H9 (cell line): Measurements from ENCODE around the gene NMUR2. TPM values are rescaled to one million over a fixed set of nuclear protein-coding genes. Genes with fewer than 3 reads are reported as not detected.

ENCODE experiments used
- DNase-seq: peaks from one replicate; pipeline ENCODE4 v3.0.0-alpha.2; 2017
- H2AFZ ChIP-seq: one replicate; pipeline ENCODE4 v1.6.1; 2013; ENCODE audit warnings: mild to moderate bottlenecking, low read length, control low read depth, moderate library complexity
- H2AK5ac ChIP-seq: 2 replicates; pipeline ENCODE4 v1.6.1; 2013; ENCODE audit warnings: low read length, control low read depth, mixed read lengths; ENCODE audit not compliant: insufficient read length
- H2BK120ac ChIP-seq: one replicate; pipeline ENCODE4 v1.6.1; 2013; ENCODE audit warnings: low read depth, mild to moderate bottlenecking, low read length, control low read depth, inconsistent platforms; ENCODE audit not compliant: poor library complexity, severe bottlenecking
- H2BK12ac ChIP-seq: 2 replicates; pipeline ENCODE4 v1.6.1; 2013; ENCODE audit warnings: low read length, control low read depth, mixed read lengths, low read depth; ENCODE audit not compliant: insufficient read length
- H2BK15ac ChIP-seq: 2 replicates; pipeline ENCODE4 v1.6.1; 2013; ENCODE audit warnings: low read depth, low read length, control low read depth
- H2BK20ac ChIP-seq: one replicate; pipeline ENCODE4 v1.6.1; 2013; ENCODE audit warnings: low read depth, mild to moderate bottlenecking, low read length, control low read depth, inconsistent platforms; ENCODE audit not compliant: poor library complexity, severe bottlenecking
- H2BK5ac ChIP-seq: 2 replicates; pipeline ENCODE4 v1.6.1; 2013; ENCODE audit warnings: low read length, control low read depth, mixed read lengths; ENCODE audit not compliant: insufficient read length
- H3K14ac ChIP-seq: 2 replicates; pipeline ENCODE4 v1.6.1; 2013; ENCODE audit warnings: low read length, control low read depth; ENCODE audit not compliant: insufficient read depth
- H3K18ac ChIP-seq: 2 replicates; pipeline ENCODE4 v1.6.1; 2013; ENCODE audit warnings: low read depth, mild to moderate bottlenecking, mixed read lengths, low read length, control low read depth; ENCODE audit not compliant: insufficient read length
- H3K23ac ChIP-seq: 2 replicates; pipeline ENCODE4 v1.6.1; 2013; ENCODE audit warnings: low read length, control low read depth, mixed read lengths, low read depth; ENCODE audit not compliant: insufficient read length
- H3K23me2 ChIP-seq: 2 replicates; pipeline ENCODE4 v1.6.1; 2013; ENCODE audit warnings: low read depth, mild to moderate bottlenecking, mixed read lengths, low read length, control low read depth; ENCODE audit not compliant: insufficient read length, poor library complexity, severe bottlenecking
- H3K27ac ChIP-seq: 2 replicates; pipeline ENCODE4 v1.5.1; 2013; ENCODE audit warnings: low read length, control low read depth, mixed read lengths, low read depth; ENCODE audit not compliant: insufficient read length
- H3K27me3 ChIP-seq: 2 replicates; pipeline ENCODE4 v1.6.1; 2013; ENCODE audit warnings: low read length, control low read depth, inconsistent platforms; ENCODE audit not compliant: insufficient read depth
- H3K4ac ChIP-seq: 2 replicates; pipeline ENCODE4 v1.6.1; 2013; ENCODE audit warnings: low read depth, mild to moderate bottlenecking, control low read depth, inconsistent platforms, low read length, moderate library complexity
- H3K4me1 ChIP-seq: 2 replicates; pipeline ENCODE4 v1.6.1; 2013; ENCODE audit warnings: low read length, control low read depth, inconsistent platforms; ENCODE audit not compliant: insufficient read depth
- H3K4me2 ChIP-seq: 2 replicates; pipeline ENCODE4 v1.6.1; 2013; ENCODE audit warnings: low read length, control low read depth, mixed read lengths; ENCODE audit not compliant: insufficient read length, insufficient read depth
- H3K56ac ChIP-seq: 2 replicates; pipeline ENCODE4 v1.6.1; 2013; ENCODE audit warnings: low read depth, mild to moderate bottlenecking, mixed read lengths, low read length, control low read depth; ENCODE audit not compliant: insufficient read length
- H3K79me1 ChIP-seq: 2 replicates; pipeline ENCODE4 v1.6.1; 2013; ENCODE audit warnings: low read depth, mild to moderate bottlenecking, moderate library complexity, low read length, control low read depth, inconsistent platforms; ENCODE audit not compliant: insufficient read depth, poor library complexity, severe bottlenecking
- H3K79me2 ChIP-seq: 2 replicates; pipeline ENCODE4 v1.6.1; 2013; ENCODE audit warnings: low read length, control low read depth, inconsistent platforms; ENCODE audit not compliant: insufficient read depth
- H3K9ac ChIP-seq: 2 replicates; pipeline ENCODE4 v1.6.1; 2013; ENCODE audit warnings: low read length, control low read depth, mixed read lengths; ENCODE audit not compliant: insufficient read length; ENCODE audit errors: extremely low read depth
- H3K9me3 ChIP-seq: one replicate; pipeline ENCODE4 v1.6.1; 2013; ENCODE audit warnings: low read depth, low read length, inconsistent platforms; ENCODE audit not compliant: control insufficient read depth
- H3T11ph ChIP-seq: one replicate; pipeline ENCODE4 v1.6.1; 2013; ENCODE audit warnings: mild to moderate bottlenecking, low read length, control low read depth, inconsistent platforms
- H4K20me1 ChIP-seq: one replicate; pipeline ENCODE4 v1.6.1; 2013; ENCODE audit not compliant: control insufficient read depth, insufficient read length, insufficient read depth
- H4K5ac ChIP-seq: 2 replicates; pipeline ENCODE4 v1.6.1; 2013; ENCODE audit warnings: low read depth, mild to moderate bottlenecking, mixed read lengths, low read length, control low read depth; ENCODE audit not compliant: insufficient read length
- H4K8ac ChIP-seq: replicated peaks from 2 replicates; pipeline ENCODE4 v1.6.1; 2013; ENCODE audit warnings: low read length, control low read depth, mixed read lengths, low read depth; ENCODE audit not compliant: insufficient read length
- H4K91ac ChIP-seq: 2 replicates; pipeline ENCODE4 v1.6.1; 2013; ENCODE audit warnings: low read depth, mild to moderate bottlenecking, moderate library complexity, mixed read lengths, low read length, control low read depth; ENCODE audit not compliant: insufficient read length
- H3K27ac Mint-ChIP-seq, 3 experiments: 2 replicates in 2 of 3; 3 replicates in 1 of 3; pipeline ENCODE4 v1.8.0; 2020 to 2021; ENCODE audit warnings: mixed read lengths in 3 of 3, mild to moderate bottlenecking in 1 of 3, moderate library complexity in 1 of 3
- H3K27me3 Mint-ChIP-seq: 2 replicates; pipeline ENCODE4 v1.8.0; 2021; ENCODE audit warnings: low read depth, mild to moderate bottlenecking, moderate library complexity, mixed read lengths
- H3K36me3 Mint-ChIP-seq, 3 experiments: 2 replicates in 2 of 3; 3 replicates in 1 of 3; pipeline ENCODE4 v1.8.0; 2020 to 2021; ENCODE audit warnings: low read depth in 3 of 3, mixed read lengths in 3 of 3; ENCODE audit not compliant: insufficient read depth in 1 of 3
- H3K4me1 Mint-ChIP-seq, 2 experiments: 2 replicates each; pipeline ENCODE4 v1.8.0; 2020; ENCODE audit warnings: mixed read lengths in 2 of 2
- H3K4me3 Mint-ChIP-seq, 2 experiments: 2 replicates in 1 of 2; 3 replicates in 1 of 2; pipeline ENCODE4 v1.8.0; 2020 to 2021; ENCODE audit warnings: mild to moderate bottlenecking in 2 of 2, mixed read lengths in 2 of 2, moderate library complexity in 1 of 2
- H3K9me3 Mint-ChIP-seq, 2 experiments: 2 replicates in 1 of 2; 3 replicates in 1 of 2; pipeline ENCODE4 v1.8.0; 2020; ENCODE audit warnings: mild to moderate bottlenecking in 2 of 2, mixed read lengths in 2 of 2, moderate library complexity in 1 of 2
- CTCF ChIP-seq: fragments of 200-600 bp; sonication (generic); conservative IDR thresholded peaks from 3 replicates; pipeline ENCODE4 v1.8.0; 2021; ENCODE audit warnings: antibody characterized with exemption, mild to moderate bottlenecking
- WGBS: extraction: QIAGEN DNeasy Blood & Tissue Kit; methylation state at CpG from one replicate; pipeline ENCODE4 v1.1.7; 2013; ENCODE audit warnings: missing lambda C conversion rate, low lambda C conversion rate, mixed read lengths; ENCODE audit not compliant: insufficient read length; ENCODE audit errors: extremely low coverage; 5-methylcytosine and 5-hydroxymethylcytosine counted together
- total RNA-seq: library from RNA; stranded (reverse); gene quantifications from 2 replicates; pipeline ENCODE4 v1.2.1, GENCODE V29; 2021

The NMUR2 gene
- total RNA-seq, 1 experiment from 2014 or later, result 0.11 TPM

GRCh38 chr5:152366716-152367115 is 38.4 kb downstream of the NMUR2 start:
- Mint-ChIP-seq H3K36me3 (no peaks in the 10 kb centered on the region), H3K27me3 (peaks cover 2% of the 10 kb centered on the region; the same call in 1 of the 2 replicates), H3K4me1 (no peaks in the 10 kb centered on the region), H3K9me3 (no peaks in the 10 kb centered on the region), H3K4me3 (no peak overlapping the region), H3K27ac (no peak overlapping the region)
- no peak overlapping the region for H3K4me2 ChIP-seq
- H3K14ac ChIP-seq, result no peak overlapping the region
- H2BK12ac ChIP-seq, result no peak overlapping the region
- no peak overlapping the region for H4K91ac ChIP-seq
- H2BK120ac ChIP-seq, result no peak overlapping the region
- H3K27me3 ChIP-seq, result no peaks in the 10 kb centered on the region
- H3K79me1 ChIP-seq, result no peaks in the 10 kb centered on the region
- H3K9ac ChIP-seq, result no peak overlapping the region
- H3K9me3 ChIP-seq, result no peaks in the 10 kb centered on the region
- H4K8ac ChIP-seq, result no peak overlapping the region
- no peaks in the 10 kb centered on the region for H3K4me1 ChIP-seq
- H4K20me1 ChIP-seq, result no peaks in the 10 kb centered on the region
- no peak for TF ChIP-seq CTCF
- H3K79me2 ChIP-seq, result no peaks in the 10 kb centered on the region
- H2BK20ac ChIP-seq, result no peak overlapping the region
- H4K5ac ChIP-seq, result no peak overlapping the region
- H3K23ac ChIP-seq, result no peak overlapping the region
- H3K27ac ChIP-seq, result no peak overlapping the region
- H2AK5ac ChIP-seq, result no peak overlapping the region
- no peak overlapping the region for H2AFZ ChIP-seq
- no peak overlapping the region for H3T11ph ChIP-seq
- no peak for DNase-seq
- WGBS, result no CpG with 5 or more reads among the region's 1 CpG
- H3K56ac ChIP-seq, result no peak overlapping the region
- H3K4ac ChIP-seq, result no peak overlapping the region
- H2BK5ac ChIP-seq, result no peak overlapping the region
- H2BK15ac ChIP-seq, result no peak overlapping the region
- H3K23me2 ChIP-seq, result no peaks in the 10 kb centered on the region
- H3K18ac ChIP-seq, result no peak overlapping the region
